Panc1 (cell line): ENCODE data around the gene TK2. TPM values are rescaled to one million over a fixed set of nuclear protein-coding genes. Genes with fewer than 3 reads are reported as not detected.

ENCODE experiments used
- ATAC-seq: fragments of 200-7000 bp; cut with Tn5 transposase; 2 replicates; pipeline ENCODE4 v1.9.1; 2020; ENCODE audit warnings: mild to moderate bottlenecking, moderate library complexity
- BruUV-seq: library from RNA; stranded (reverse); fragments of 400-500 nt; replicated peaks from 2 replicates; lab custom pipeline; 2021; lab: Mats Ljungman, UMichigan
- CTCF ChIA-PET: fragments of 300-600 bp; sonication (Branson Sonifier 250); formaldehyde crosslinking; loops from one replicate; lab custom pipeline; 2022; ENCODE audit warnings: antibody characterized with exemption; lab: Charles Lee
- POLR2A ChIA-PET: fragments of 300-600 bp; sonication (Branson Sonifier 250); formaldehyde crosslinking; loops from one replicate; lab custom pipeline; 2022; ENCODE audit warnings: antibody characterized with exemption; lab: Charles Lee
- DNase-seq: peaks from one replicate; pipeline ENCODE4 v3.0.0-alpha.2; 2010; ENCODE audit warnings: low read depth, low spot score
- H3K27ac ChIP-seq: 2 replicates; pipeline ENCODE4 v1.5.1; 2011; ENCODE audit warnings: mild to moderate bottlenecking, low read length, inconsistent platforms
- H3K27me3 ChIP-seq: fragments of 200-500 bp; sonication (Bioruptor generic); 2 replicates; pipeline ENCODE4 v1.6.0; 2014; ENCODE audit warnings: low read length, inconsistent platforms; ENCODE audit not compliant: control insufficient read depth, insufficient read depth
- H3K36me3 ChIP-seq: fragments of 200-500 bp; sonication (Bioruptor generic); 2 replicates; pipeline ENCODE4 v1.5.1; 2014; ENCODE audit warnings: inconsistent platforms, mild to moderate bottlenecking, low read length, moderate library complexity; ENCODE audit not compliant: control insufficient read depth, insufficient read depth
- H3K4me1 ChIP-seq: 2 replicates; pipeline ENCODE4 v1.5.1; 2011; ENCODE audit warnings: inconsistent platforms, mild to moderate bottlenecking, low read length, moderate library complexity; ENCODE audit not compliant: control insufficient read depth, insufficient read depth
- H3K4me3 ChIP-seq, 2 experiments: 2 replicates each; pipeline ENCODE4 v1.5.1; 2011 to 2012; ENCODE audit warnings: low read depth in 2 of 2, low read length in 2 of 2, mild to moderate bottlenecking in 2 of 2, inconsistent platforms in 1 of 2, moderate library complexity in 1 of 2
- H3K9me3 ChIP-seq: fragments of 200-500 bp; sonication (Bioruptor generic); 2 replicates; pipeline ENCODE4 v1.5.1; 2014; ENCODE audit warnings: low read depth, mild to moderate bottlenecking, inconsistent platforms, low read length, moderate library complexity; ENCODE audit not compliant: control insufficient read depth, insufficient read depth
- CTCF ChIP-seq: fragments of 450-650 bp; IDR thresholded peaks from 2 replicates; pipeline ENCODE4 v1.5.1; 2017; ENCODE audit warnings: mild to moderate bottlenecking
- POLR2AphosphoS5 ChIP-seq: IDR thresholded peaks from 2 replicates; pipeline ENCODE4 v1.6.1; 2012; ENCODE audit warnings: mild to moderate bottlenecking, low read depth, low read length, moderate library complexity
- SIN3A ChIP-seq: IDR thresholded peaks from 2 replicates; pipeline ENCODE4 v1.6.1; 2012; ENCODE audit warnings: low read depth, mild to moderate bottlenecking, low read length, moderate library complexity, borderline replicate concordance; ENCODE audit not compliant: insufficient read depth
- TCF7L2 ChIP-seq: IDR thresholded peaks from 2 replicates; pipeline ENCODE4 v1.6.1; 2011; ENCODE audit warnings: mild to moderate bottlenecking, low read depth, low read length, inconsistent platforms
- in situ Hi-C: cut with HindIII; loops from 2 replicates; pipeline ENCODE4 v1.10.0; 2016; ENCODE audit warnings: low sequenced_read_pairs, low pct_unique_long_range_greater_than_20kb
- intact Hi-C: fragments of 100-400 bp; cut with micrococcal nuclease; formaldehyde crosslinking; loops from one replicate; pipeline ENCODE4 v1.10.0; 2022; ENCODE audit not compliant: unreplicated experiment
- total RNA-seq: library from RNA; stranded (reverse); gene quantifications from one replicate; pipeline ENCODE4 v1.2.1, GENCODE V29; 2021; ENCODE audit not compliant: unreplicated experiment
- TF ChIP-seq, protein P1 (sequence below), 2 experiments: IDR thresholded peaks; 2 replicates each; pipeline ENCODE4 v1.6.1; 2011 to 2012; ENCODE audit warnings: low read depth in 2 of 2, control low read depth in 1 of 2, low read length in 1 of 2, mild to moderate bottlenecking in 1 of 2, moderate library complexity in 1 of 2; ENCODE audit not compliant: insufficient read depth in 1 of 2

TK2 gene
- total RNA-seq, 1 experiment from 2014 or later: 17.1 TPM

DNA sequence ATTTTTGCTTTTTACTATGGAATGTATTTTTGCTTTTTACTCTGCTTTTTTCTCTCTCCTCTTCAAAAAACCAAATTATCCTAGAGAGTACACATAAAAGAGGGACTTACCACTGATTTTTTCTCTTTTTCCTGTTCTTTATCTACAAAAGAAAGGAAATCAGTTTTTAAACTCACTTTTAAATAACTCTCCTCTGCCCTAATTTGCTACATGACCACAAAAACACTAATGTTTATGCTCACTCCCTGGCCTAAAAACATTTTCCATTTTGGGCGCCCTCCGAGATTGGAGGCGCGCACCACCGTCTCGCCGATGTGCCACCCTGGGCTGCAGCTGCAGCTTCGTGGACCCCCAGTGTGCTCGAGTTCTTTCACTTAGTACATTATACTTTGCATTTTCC, 1.1 kb downstream of the TK2 start:
- no TSS peak for BruUV-seq
- ChIA-PET POLR2A (no interaction called here), CTCF (no interaction called here)
- Histone ChIP-seq H3K9me3 (no peaks in the 10 kb centered on the region), H3K27me3 (no peaks in the 10 kb centered on the region), H3K4me1 (peaks cover 36% of the 10 kb centered on the region), H3K36me3 (no peaks in the 10 kb centered on the region; the same call in 1 of the 2 replicates), H3K27ac (peak overlapping the region; percentile 87), H3K4me3 (peak overlapping the region; percentile 58 to 60; a peak in 3 of 4 replicates)
- DNase-seq (no peak), ATAC-seq (no peak)
- in situ Hi-C loops: no loop called here
- intact Hi-C loops: no loop called here
- no peak for TF ChIP-seq CTCF
- no peak for TF ChIP-seq SIN3A
- TF ChIP-seq, protein P1, sequence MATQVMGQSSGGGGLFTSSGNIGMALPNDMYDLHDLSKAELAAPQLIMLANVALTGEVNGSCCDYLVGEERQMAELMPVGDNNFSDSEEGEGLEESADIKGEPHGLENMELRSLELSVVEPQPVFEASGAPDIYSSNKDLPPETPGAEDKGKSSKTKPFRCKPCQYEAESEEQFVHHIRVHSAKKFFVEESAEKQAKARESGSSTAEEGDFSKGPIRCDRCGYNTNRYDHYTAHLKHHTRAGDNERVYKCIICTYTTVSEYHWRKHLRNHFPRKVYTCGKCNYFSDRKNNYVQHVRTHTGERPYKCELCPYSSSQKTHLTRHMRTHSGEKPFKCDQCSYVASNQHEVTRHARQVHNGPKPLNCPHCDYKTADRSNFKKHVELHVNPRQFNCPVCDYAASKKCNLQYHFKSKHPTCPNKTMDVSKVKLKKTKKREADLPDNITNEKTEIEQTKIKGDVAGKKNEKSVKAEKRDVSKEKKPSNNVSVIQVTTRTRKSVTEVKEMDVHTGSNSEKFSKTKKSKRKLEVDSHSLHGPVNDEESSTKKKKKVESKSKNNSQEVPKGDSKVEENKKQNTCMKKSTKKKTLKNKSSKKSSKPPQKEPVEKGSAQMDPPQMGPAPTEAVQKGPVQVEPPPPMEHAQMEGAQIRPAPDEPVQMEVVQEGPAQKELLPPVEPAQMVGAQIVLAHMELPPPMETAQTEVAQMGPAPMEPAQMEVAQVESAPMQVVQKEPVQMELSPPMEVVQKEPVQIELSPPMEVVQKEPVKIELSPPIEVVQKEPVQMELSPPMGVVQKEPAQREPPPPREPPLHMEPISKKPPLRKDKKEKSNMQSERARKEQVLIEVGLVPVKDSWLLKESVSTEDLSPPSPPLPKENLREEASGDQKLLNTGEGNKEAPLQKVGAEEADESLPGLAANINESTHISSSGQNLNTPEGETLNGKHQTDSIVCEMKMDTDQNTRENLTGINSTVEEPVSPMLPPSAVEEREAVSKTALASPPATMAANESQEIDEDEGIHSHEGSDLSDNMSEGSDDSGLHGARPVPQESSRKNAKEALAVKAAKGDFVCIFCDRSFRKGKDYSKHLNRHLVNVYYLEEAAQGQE (IDR thresholded peaks at IDR 0.05; ENCODE audit: insufficient read depth in 1 of 2, low read depth in 2 of 2, low read length in 1 of 2): no peak
- no peak for TF ChIP-seq POLR2AphosphoS5
- TF ChIP-seq TCF7L2: no peak

DNA sequence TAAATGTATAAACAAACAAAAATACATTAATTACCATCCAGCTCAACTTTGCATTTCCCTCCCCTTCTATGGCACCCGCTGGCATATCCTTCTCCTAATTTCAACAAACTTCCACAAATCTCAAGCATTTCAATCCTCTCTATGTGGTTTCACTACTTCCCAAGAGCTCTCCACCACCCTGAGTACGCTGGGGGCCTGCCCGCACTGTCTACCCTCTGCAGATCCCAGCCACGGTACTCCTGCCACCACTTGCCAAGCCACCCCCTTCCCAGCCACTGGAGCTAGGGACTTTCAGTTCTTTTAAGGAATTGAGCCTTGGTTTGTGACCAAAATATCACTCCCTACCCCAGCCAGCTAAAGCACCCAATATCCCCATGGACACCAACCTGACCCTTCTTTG, 1.9 kb downstream of the TK2 start:
- Histone ChIP-seq H3K4me3 (no peak overlapping the region), H3K9me3 (no peaks in the 10 kb centered on the region), H3K27me3 (no peaks in the 10 kb centered on the region), H3K4me1 (peaks cover 28% of the 10 kb centered on the region), H3K36me3 (no peaks in the 10 kb centered on the region), H3K27ac (peak overlapping the region; percentile 87; the same call in 1 of the 2 replicates)
- in situ Hi-C loops (no loop called here), intact Hi-C loops (no loop called here)
- ChIA-PET CTCF (no interaction called here), POLR2A (interaction anchor here (0.6 kb wide), 1 partner anchor 76 kb away, joined by 4 read pairs; no protein-coding TSS in a partner anchor)
- no peak for TF ChIP-seq SIN3A
- no peak for DNase-seq
- BruUV-seq: no TSS peak
- ATAC-seq: no peak

- intact Hi-C loops (no loop called here), in situ Hi-C loops (no loop called here)
- ATAC-seq (no peak), DNase-seq (no peak)
- Histone ChIP-seq H3K9me3 (no peaks in the 10 kb centered on the region), H3K4me3 (no peak overlapping the region), H3K27ac (no peak overlapping the region), H3K36me3 (no peaks in the 10 kb centered on the region), H3K4me1 (peaks cover 28% of the 10 kb centered on the region), H3K27me3 (no peaks in the 10 kb centered on the region)
- POLR2A ChIA-PET: no interaction called here
- CTCF ChIA-PET: no interaction called here
- no TSS peak for BruUV-seq
- TF ChIP-seq SIN3A: no peak
- TF ChIP-seq POLR2AphosphoS5: no peak
- TF ChIP-seq TCF7L2: no peak
- no peak for TF ChIP-seq CTCF
- TF ChIP-seq, protein P1 (IDR thresholded peaks at IDR 0.05; ENCODE audit: insufficient read depth in 1 of 2, low read depth in 2 of 2, low read length in 1 of 2): no peak
Observed at GRCh38 chr16:66547101-66547989, 2.6 kb downstream of the TK2 start.
